ENCODE data around the gene HLA-G.

HLA-G gene

DNA sequence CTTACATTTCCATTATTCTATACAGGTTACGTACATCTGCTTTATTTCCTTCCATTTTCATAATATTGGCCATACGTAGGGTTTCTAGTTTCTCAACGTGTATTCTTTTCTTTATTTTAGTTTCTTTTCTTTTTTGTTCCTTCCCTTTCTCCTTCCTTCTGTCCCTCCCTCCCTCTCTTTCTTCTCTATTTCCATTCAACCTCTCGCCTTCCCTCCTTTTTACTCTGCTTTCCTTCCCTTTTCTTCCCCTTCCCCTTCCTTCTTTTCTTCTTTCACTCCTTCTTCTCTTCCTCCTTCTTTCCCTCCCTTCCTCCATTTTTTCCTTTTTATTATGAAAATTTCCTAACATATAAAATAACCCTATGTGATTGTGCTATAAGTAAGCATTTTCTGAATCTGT is 8.7 kb upstream of the HLA-G start:
- no peak for DNase-seq

DNA sequence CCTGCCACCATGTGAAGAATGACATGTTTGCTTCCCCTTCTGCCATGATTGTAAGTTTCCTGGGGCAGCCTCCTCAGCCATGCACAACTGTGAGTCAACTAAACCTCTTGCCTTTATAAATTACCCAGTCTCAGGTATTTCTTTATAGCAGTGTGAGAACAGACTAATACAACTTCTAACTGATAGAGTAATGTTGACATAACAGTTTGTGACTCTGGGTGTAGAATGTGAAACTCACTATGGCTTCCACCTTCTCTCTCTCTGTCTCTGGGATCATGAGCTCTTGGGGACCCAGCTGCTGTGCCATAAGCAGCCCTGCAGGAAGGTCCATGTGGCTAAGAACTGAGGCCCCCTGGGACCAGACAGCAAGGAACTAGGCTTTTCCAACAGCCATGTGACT is 3.5 kb upstream of the HLA-G start:
- no peak for DNase-seq

- no peak for DNase-seq
Measured at GRCh38 chr6:29825848-29826247, 1.8 kb upstream of the HLA-G start.

- DNase-seq = no peak
Measured at GRCh38 chr6:29826271-29826670, 1.4 kb upstream of the HLA-G start.

- DNase-seq = peak in 1 of 4 experiments; percentile 12
Measured at GRCh38 chr6:29828471-29828797, 809 bp downstream of the HLA-G start.

DNA sequence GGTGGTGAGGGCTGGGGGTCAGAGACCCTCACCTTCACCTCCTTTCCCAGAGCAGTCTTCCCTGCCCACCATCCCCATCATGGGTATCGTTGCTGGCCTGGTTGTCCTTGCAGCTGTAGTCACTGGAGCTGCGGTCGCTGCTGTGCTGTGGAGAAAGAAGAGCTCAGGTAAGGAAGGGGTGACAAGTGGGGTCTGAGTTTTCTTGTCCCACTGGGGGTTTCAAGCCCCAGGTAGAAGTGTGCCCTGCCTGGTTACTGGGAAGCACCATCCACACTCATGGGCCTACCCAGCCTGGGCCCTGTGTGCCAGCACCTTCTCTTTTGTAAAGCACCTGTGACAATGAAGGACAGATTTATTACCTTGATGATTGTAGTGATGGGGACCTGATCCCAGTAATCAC is 2.1 kb downstream of the HLA-G start:
- no peak for DNase-seq

DNA sequence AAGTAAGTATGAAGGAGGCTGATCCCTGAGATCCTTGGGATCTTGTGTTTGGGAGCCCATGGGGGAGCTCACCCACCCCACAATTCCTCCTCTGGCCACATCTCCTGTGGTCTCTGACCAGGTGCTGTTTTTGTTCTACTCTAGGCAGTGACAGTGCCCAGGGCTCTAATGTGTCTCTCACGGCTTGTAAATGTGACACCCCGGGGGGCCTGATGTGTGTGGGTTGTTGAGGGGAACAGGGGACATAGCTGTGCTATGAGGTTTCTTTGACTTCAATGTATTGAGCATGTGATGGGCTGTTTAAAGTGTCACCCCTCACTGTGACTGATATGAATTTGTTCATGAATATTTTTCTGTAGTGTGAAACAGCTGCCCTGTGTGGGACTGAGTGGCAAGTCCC is 2.8 kb downstream of the HLA-G start:
- DNase-seq = no peak

GRCh38 chr6:29831776-29832175 is 4.2 kb downstream of the HLA-G start:
- no peak for DNase-seq

- peak; percentile 11 to 56 (median 39) for DNase-seq
Measured at GRCh38 chr6:29834564-29835436, 7.2 kb downstream of the HLA-G start.

DNA sequence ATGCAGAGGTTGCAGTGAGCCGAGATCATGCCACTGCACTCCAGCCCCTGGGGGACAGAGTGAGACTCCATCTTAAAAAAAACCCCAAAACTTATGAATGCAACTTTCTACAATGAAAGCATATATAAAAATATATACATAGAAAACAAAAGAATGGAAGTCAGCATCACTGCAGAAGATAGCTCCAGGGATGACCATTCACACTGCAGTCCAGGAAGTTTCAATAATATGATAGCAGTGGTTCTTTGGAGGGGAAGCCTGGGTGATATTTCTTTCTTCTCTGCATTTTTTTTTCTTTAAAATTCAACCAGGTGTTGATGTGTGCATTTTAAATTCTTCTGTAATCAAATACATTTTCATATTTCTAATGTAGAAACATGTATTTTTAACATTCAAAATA is 12.3 kb downstream of the HLA-G start:
- no peak for DNase-seq

- DNase-seq = no peak
Measured at GRCh38 chr6:29841030-29841429, 13.4 kb downstream of the HLA-G start.

- DNase-seq = peak in 1 of 4 experiments; percentile 9
Measured at GRCh38 chr6:29845405-29846006, 17.9 kb downstream of the HLA-G start.

DNA sequence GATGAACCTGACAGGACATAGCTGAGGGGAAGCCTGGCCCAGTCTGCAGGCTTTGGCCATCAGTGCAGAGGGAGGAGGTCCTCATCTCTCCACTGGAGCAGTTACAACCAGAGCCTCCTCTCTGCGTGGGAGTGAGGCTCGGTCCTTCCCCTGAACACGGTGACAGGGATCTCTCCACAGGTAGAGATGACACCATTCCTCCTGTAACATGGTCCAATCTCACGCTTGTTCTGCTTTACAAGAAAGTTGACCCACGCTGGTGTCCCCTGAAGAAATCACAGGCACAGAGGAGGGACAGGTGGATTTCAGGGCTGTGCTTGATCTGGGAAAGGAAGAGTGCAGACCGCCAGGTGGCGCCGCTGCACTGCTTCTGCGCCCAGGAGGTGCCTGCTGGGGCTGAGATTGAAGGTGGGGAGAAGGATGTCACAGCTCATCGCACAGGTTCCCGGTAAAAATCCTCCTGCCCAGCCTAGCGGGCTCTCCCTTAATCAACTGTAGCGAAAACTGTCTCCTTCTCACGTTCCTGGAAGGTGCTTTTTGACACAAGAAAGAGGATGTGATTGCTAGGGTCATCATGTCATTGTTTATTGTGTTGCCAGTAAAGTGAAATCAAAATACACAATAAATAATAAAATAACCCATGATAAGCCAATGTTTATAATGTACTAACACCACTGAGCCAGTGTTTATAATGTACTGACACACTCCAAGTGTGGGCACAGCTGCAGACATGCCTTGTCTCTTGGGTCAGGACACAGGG is 20.4 kb downstream of the HLA-G start:
- peak; percentile 66 to 85 (median 81) for DNase-seq

- DNase-seq = peak in 1 of 4 experiments; percentile 17
Measured at GRCh38 chr6:29850011-29850553, 22.5 kb downstream of the HLA-G start.

DNA sequence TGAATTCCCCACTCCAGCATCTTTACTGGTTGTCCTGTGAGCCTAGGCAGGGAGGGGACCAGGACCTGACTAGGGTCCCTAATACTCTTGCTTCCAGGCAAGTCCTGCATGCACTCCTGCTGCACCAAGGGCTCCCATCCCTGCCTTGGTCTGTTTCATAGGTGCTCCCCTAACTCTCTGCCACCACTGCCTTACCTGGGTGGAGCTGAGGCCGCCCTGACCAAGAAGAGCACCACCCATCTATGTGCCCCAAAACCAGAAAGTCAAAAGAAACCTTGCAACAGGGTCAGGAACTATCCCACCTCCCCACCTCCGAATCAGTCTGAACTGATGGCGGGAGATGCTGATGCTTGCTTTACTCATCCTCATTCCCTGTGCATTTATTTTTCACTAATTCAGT is 23.6 kb downstream of the HLA-G start:
- DNase-seq = no peak

DNA sequence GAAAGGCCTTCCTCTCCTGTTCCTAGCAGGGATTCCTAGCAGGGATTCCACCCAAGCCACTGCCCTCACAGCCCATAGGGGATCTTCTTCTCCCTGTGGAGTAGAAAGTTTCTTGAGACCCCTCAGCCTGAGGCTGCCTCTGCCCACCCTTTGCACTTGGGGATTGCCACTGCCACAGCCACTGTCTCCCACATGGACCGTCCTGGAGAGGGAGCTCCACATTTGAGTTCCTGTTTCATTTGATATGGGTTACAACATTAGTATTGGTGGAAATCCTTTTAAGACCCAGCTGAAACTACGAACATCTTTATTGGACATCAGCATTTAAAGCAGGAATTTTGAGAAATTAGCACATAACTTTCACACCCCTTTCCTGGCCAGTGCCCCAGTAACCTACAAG is 25.6 kb downstream of the HLA-G start:
- DNase-seq = no peak

DNA sequence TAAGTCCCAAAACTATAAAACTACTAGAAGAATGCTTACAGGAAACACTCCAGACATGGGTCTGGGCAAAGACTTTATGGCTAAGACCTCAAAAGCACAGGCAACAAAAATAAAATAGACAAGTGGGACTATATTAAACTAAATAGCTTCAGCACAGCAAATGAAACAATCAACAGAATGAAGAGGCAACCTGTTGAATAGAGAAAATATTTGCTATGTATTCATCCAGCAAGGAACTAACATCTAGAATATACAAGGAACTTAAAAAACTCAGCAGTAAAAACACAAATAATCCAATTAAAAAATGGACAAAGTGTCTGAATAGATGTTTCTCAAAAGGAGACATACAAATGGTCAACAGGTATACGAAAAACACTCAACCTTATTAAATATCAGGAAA is 30.4 kb downstream of the HLA-G start:
- DNase-seq = no peak

DNA sequence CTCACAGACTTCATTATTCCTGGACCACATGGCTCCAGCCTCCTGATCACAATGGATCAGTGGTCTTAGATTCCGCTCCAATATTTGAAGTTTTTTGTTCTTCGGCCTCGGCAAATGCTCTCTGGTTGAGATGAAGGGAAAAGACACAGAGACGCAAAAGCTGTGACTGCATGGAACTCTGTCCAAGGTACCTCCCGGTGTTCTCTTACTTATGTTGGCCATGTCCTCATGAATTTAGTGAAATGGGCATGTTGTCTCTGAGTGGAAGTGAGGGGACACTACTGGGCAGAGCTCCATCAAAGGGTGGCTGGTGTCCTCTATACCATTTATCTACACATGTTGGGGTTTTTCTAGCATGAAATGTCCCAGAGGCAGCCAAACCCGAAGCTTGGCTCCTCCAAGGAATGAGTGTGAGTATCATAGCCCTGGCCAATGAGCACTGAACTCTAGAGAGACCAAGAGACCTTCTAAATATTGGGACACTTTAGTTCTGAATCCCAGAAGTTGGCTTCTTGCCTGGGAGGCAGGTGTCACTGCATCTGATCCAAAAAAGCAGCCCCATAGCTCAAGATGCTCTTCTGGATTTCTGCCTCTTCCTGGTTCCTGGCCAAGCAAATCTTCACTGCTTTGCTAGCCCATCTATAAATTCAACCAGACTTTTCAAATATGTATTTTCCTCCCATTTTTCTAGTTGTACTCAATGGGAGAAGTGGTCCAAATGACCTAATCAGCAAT is 34.1 kb downstream of the HLA-G start:
- no peak for DNase-seq

DNA sequence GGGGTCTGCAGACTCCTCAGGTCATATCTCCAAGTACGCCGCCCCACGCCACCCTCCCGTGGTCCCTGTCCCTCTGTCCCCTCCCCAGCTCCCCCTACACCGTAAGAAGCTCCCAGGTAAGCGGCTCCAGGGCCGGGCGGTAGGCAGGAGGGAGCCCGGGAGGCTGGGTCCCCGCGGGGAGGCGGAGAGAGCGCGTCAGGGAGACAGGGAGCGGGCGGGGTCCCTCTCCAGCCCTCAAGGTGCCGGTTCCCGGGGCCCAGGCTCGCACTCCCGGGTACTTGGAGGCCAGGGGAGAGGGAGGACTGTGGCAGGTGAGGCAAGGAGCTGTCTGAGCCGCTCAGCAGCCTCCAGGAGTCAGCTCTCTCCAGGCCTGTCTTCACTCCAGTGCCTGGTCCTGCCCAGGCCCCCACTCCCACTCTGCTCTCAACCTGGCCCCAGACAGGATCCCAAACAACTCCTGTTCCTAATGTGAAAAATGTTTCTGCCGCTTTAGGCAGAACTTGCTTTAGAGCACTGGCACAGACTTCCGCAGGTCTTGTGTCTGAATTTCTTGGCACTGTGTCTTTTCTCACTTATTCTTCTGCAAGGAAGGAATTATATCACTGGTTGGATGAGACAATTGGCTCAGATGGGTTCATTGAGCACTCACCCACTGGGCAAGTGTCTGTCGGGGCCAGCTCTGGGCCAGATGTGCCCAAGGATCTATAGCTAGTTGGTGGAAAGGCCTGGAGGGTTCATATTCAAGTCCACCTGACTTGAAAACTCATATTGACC is 36.6 kb downstream of the HLA-G start:
- DNase-seq = no peak

- no peak for DNase-seq
Measured at GRCh38 chr6:29865631-29866030, 38.0 kb downstream of the HLA-G start.

GRCh38 chr6:29870104-29870503 is 42.5 kb downstream of the HLA-G start:
- DNase-seq = no peak

- no peak for DNase-seq
Measured at GRCh38 chr6:29872791-29873190, 45.2 kb downstream of the HLA-G start.
